Muscle of back (tissue), 11 donors: Measurements from ENCODE around the gene SETD1A. TPM values are rescaled to one million over a fixed set of nuclear protein-coding genes. Genes with fewer than 3 reads are reported as not detected.
"Not testable (repeated sequence)": the region's sequence is repeated elsewhere in the genome, so short reads cannot be mapped to it uniquely, and the experiment has no call there.

ENCODE experiments used
- DNase-seq, 3 donors: peaks; one replicate each; pipeline versions ENCODE4 v3.0.0 to v3.0.0-alpha.2; 2013
- polyA plus RNA-seq, 10 donors: library from polyadenylated mRNA; unstranded; fragments of 120-200 nt; gene quantifications; one replicate each; pipeline ENCODE4 v1.2.1, GENCODE V29; 2013; ENCODE audit not compliant: insufficient read length in 10 of 10

SETD1A gene
- polyA plus RNA-seq, 10 donors: 9.5 to 15.9 (median 11.3) TPM

DNA sequence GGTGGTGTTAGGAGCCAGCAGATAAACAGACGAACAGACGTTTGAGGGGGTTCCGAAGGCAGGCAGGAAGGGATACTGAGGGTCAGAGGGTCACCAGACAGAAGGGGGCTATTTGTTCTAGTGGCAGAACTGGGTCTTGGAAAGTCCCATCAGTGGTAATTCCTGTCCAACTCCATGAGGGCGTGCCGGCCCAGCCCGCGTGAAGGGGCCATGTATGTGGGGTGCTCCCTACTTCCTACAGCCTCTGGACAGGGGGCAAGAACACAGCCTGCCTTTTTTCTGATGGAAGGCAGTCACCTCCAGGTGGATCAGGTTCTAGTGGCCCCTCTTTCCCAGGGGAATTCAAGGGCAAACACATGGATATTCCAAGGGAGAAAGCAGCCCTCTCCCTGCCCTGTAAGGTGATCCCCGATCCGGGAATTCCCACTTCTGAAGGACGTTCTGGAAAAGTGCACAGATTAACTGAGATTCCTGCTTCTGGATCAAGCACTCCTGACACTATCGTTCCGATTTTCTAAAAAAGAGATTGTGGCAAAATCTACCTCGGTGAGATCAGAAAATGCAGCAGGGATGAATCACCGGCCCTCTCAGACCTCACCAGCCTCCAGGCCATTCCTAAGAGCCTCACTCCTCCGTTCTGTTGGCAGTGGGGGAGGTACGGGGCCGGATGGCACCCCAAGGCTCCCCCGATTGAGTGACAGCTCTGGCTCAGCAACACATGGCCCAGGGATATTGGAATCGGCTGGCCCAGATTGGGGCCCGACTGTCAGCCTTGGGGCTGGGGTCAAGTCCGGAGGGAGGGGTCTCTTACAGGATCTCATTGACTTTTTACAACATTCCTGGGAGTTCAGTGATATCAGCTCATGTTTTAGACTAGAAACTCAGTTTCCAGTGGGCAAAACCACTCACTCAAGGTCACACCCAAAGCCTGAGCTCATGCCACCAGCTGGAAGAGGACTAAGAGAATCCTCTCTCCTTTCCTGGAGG is 40.5 kb downstream of the SETD1A start:
- peak in 1 of 3 donors; percentile 53 for DNase-seq

DNA sequence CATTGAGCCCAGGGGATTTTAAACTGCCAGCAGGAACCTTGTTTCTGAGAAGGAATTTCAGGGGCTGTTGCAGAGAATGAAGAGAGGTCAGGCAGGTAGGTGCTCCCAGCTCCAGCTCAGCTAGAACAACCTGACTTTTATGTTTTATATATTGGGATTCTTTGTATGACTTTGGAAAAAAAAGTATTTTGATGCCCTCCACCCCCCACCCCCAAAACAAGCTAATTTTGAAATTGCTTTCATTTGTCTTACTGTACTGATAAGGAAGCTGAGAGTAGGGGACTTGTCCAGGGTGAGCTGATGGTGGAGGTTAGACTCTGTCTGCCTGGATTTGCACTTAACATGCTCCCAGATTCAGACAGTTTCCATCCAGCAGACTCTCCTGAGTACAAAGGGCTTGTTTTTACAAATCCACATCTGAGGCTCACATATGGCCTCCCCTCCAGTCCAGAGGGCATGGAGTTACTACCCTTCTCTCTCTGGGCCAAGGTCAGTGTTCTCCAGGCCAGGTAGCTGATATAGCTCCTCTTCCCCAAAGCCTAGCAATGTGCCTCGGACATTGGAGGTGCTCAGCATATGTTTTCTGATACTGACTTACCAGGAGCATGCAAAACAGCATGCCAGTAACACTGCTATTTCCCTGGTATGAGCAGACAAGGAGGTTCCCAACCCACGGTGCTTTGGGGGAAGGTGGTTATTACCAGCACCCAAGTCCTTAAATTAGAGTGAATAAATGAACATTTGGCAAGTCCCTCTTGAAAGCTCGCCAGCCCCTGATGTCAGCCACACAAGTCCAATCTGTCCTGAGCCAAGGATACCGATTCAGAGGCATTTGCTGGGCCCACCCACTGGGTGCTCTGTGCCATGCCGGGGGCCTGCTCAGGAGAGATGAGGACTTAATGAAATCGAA is 41.6 kb downstream of the SETD1A start:
- DNase-seq: no peak

DNA sequence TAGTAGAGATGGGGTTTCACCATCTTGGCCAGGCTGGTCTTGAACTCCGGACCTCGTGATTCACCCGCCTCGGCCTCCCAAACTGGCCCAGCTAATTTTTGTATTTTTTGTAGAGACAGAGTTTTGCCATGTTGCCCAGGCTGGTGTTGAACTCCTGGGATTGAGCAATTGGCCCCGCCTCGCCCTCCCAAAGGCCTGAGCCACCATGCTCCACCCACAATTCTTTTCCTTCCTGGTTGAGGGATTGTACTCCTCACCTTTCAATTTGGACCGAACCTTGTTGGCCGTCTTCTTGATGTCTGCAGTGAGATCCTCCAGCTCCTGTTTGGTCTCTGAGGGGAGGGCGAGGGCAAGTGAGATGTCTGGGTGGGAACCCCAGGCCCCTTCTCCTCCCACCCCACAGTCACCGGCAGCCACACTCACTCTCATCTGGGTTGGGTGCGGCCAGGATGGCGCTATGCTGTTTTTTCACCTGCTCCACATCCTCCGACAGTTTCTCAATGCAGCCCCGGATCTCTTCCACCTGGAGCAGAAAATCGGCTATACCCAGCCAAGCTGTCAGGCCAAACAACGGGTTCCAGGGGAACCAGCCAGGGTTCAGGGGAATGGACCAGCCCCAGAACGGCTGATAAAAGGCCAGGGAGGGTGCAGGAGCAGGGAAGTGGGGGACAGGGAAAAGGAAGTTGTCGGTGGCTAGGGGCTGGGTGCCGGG is 43.3 kb downstream of the SETD1A start:
- no peak for DNase-seq

DNA sequence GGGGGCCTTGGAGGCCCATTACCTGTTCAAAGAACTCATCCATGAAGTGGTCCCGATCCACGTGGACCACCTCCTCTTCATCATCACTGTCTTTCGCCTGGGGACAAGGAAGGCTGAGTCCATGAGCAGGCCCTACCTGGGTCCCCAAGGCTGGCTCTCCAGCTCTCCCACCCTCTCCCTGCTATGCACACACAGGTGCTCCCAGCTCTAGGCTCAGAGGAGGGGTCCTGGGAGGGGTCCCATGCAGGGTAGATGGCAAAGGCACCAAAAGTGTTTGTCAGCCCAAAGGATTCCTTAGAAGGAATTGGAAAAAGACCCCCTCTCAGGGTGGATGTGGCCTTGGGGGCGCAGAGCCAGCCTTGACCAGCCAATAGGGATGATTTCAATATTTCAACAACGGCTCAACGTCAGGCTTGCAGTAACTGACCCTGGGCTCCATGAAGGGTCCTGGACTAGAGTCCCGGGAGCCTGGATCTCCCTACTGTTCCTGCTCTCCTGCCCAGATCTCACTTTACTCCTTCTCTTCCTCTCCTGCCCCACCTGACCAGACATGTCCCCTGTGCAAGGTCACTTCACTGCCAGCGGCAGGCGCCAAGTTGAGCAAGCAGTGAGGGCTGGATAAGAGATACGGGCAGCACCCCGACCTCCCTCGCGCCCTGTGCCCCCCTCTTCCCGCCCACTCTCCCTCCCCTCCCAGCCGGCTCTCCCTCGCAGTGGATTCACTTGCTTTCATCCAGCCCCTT is 44.1 kb downstream of the SETD1A start:
- DNase-seq: no peak

DNA sequence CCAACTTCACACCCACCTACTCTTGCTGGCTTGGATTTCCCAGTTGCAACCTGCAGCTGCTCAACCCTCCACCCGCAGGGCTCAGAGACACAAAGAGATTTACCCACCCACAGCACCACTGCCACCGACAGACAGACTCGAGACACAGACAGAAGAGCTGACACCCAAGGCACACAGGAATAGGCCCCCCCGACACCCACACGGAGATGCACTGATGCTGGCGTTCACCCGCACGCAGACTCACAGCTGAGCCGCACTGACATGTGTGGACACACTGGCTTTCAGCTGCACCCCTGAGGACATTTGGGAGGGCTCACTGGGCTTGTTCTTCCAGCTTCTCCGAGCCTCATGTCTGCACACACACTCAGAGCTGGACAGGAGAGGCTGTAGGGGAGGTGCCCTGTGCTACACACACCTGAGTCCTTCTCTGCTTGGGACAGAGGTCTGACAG is 44.7 kb downstream of the SETD1A start:
- no peak for DNase-seq

DNA sequence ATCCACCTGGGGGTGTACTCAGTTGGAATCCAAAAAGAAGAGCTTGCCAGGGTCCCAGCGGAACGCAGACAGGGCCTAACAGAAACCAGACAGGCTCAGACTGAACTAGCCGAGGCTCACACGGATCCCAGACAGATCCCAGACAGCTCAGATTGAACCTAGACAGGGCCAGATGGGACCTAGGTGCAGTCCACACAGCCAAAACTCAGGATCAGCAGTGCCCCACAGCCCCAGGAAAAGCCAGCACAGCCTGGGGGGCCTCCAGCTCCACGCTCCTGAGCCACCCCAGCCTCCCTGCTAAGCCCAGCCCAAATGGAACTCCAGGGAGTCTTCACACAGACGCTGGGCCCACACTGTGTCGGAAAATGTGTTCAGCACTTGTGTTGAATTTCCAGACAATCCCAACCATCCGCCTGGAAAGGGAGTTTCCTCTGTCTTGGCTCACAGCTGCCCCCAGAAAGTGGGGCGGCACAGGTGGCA is 45.3 kb downstream of the SETD1A start:
- DNase-seq: peak in 1 of 3 donors; percentile 67

DNA sequence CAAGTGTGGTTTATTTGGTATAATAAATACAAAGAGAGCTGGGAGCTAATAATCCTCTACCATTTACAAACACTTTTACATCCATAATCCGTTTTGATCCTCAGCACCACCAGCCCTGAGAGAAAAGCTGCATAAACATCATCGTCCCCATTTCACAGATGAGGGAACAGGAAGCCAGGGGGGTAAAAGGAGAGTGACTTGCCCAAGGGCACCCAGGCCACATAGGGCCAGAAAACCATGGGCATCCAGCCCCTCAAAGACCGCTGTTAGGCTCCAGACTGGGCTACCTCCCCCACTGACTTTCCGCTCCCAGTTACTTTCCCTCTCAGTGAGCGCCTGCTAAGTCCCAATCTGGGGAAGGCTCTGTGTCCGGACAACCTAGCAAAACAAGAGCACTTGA is 46.2 kb downstream of the SETD1A start:
- DNase-seq: no peak

DNA sequence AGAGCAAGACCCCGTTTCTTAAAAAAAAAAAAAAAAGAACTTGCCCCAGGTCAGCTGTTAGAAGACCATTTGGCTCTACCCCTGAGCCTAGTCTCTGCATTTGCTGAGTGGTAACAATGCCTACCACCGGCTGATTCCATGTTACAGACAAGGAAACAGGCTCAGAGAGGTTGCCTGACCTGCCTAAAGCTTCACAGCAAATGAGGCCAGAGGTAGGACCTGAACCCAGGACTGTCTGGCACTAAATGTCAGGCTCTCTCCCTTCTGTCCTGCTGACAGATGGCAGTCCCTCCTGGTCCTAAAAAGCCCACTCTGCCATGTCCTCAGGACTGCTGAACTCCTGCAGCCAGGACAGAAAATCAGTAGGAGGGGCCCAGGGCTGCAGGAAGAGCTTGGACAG is 47.1 kb downstream of the SETD1A start:
- no peak for DNase-seq

DNA sequence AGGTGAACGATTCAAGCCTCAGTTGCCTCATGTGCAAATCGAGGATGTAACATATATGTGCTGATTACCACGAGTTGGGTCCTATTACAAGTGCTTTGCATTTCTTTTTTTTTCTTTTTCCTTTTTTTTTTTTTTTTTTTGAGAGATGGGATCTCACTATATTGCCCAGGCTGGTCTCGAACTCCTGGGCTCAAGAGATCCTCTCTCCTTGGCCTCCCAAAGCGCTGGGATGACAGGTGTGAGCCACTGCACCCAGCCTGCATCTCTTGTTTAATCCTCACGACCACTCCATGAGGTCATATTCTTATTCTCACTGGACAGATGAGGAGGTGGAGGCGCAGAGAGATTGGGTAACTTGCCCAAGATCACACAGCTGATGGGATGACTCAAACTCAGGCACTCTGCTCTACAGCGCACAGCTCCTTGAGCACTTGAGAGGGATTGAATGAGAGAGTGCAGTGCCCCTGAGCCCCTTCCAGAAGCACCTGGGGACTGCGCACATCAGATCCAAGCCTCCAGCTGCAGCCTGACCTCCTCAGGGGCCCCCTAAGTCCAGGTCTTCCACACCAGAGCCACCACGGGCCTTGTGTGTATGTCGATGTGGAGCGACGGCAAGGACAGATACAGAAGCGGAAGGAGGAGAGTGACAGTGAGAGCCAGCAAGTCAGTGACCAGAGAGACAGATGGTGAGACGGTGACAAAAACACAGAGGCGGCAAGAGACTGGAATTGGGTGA is 48.0 kb downstream of the SETD1A start:
- no peak for DNase-seq

DNA sequence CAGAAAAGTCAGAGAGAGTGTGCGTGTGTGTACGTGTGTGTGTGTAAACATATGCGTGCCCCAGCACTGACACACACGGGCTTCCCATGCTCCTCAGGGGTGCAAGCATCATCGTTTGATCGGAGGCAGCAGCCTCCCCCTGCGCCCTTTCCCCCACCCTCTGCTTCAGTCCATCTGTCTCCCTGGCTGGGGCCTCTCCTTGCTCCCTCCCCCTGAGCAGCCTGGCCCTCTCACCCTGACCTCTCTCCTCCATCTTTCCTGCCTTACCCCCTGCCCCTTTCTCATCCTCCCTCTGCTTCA is 48.5 kb downstream of the SETD1A start:
- DNase-seq: no peak

DNA sequence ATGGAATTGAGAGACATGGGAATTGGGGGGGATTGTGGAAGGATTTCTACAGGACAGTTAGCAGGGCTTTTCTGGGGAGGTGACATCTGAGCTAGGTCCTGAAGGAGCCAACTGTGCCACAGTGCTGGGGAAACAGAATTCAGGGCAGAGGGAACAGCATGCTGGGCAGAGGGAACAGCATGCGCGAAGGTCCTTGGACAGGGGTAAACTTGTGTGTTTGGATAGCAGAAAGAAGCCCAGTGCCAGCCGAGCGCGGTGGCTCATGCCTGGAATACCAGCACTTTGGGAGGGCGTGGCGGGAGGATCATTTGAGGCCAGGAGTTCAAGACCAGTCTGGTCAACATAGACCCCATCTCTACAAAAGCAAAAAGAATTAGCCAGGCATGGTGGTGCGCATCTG is 49.0 kb downstream of the SETD1A start:
- no peak for DNase-seq

DNA sequence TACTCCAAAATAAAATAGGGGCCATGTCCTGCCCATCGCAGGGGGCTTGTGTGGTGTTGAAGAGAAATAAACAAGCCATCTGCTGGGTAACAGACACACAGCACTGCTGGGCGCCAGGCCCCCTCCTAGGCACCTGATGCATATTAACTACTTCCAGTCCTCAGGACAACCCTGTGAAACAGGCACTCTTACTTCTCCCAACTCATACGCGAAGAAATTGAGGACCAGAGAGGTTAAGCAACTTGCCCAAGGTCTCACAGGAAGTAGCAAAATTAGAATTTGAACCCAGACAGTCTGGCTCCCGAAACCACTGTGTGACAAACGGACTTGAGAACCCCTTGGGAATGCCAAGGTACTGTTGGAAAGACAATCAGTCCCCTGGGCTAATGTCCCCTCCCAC is 50.1 kb downstream of the SETD1A start:
- no peak for DNase-seq

DNA sequence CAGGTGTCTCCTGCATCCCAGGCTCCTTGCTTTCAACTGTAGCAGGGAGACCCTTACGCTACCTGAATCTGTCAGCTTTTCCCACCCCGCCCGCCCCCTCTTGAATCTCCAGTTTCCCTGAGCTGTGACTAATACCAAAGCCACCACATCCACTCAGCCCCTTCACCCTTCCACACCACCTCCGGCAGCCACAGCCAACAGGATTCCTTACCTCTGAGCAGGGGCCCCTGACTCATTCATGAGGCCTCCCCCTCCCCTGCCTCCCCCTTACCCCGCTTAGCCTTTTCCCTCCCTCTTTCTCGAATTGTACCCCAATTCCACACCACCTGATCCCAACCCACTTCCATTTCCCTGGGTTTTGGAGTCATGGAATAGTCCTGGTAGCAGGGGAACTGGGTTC is 50.6 kb downstream of the SETD1A start:
- DNase-seq: peak in 1 of 3 donors; percentile 56

DNA sequence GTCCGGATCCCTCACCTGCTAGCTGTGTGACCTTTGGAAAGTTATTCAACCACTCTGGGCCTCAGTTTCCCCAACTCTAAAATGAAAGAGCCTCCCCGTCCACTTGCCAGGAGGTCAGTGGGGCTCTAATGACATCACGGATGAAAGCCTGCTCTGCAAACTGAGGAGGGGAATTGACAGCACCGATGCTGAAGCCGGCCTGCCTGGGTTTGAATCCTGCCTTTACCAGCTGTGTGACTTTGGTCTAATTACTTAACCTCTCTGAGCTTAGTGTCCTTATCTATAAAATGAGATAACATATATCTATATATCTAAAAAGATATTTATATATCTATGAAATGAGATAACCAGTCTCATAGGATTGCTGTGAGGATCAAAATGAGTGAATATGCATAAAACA is 51.0 kb downstream of the SETD1A start:
- no peak for DNase-seq

DNA sequence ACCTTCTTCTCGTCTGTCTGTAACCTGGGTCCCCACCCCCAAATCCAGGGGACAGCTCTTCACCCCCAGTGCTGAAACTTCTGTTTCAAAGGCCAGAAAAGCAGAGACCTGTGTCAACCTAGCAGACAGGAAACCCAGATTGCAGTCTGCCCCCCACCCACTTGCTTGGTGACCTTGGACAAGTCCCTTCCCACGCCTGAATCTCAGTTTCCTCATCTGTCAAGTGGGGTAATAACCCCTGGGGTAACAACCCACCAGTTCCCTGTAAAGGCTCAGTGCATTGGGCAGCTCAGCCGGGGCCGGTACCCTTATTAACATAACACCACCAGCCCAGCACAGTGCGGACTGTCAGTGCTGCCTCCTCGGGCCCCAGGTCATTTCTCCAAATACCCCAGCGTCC is 51.6 kb downstream of the SETD1A start:
- no peak for DNase-seq

DNA sequence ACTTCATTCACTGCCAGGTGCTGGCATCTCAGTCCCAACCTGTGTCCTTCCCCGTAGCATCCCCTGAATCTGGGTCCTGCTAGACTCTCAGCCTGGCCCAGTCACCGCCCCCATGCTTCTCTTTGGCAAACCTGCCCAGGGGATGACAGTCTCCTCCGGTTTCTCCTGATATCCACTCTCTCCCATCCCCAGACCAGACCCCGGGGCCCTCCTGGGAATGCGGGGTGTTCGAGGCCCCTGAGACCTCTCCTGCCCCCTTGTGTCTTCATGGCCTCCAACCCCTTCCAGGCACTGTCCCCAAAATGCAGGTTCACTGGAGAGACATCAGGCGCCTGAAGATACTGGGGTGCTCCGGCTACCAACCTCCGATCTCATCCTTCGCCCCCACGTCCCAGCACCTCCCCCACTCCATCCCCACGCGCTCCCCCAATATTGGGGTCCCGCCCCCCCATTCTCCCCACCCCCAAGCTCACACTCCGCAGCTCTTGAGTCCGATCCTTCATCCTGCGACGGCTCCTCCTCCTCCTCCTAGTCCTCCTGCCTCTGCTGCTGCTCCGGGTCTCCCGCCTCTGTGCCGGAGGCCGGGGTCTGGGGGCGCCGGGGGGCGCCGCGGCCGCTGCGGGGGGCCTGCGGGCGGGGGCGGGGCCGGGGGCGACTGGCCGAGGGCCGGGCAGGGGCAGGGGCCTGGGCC is 52.5 kb downstream of the SETD1A start:
- DNase-seq: no peak

DNA sequence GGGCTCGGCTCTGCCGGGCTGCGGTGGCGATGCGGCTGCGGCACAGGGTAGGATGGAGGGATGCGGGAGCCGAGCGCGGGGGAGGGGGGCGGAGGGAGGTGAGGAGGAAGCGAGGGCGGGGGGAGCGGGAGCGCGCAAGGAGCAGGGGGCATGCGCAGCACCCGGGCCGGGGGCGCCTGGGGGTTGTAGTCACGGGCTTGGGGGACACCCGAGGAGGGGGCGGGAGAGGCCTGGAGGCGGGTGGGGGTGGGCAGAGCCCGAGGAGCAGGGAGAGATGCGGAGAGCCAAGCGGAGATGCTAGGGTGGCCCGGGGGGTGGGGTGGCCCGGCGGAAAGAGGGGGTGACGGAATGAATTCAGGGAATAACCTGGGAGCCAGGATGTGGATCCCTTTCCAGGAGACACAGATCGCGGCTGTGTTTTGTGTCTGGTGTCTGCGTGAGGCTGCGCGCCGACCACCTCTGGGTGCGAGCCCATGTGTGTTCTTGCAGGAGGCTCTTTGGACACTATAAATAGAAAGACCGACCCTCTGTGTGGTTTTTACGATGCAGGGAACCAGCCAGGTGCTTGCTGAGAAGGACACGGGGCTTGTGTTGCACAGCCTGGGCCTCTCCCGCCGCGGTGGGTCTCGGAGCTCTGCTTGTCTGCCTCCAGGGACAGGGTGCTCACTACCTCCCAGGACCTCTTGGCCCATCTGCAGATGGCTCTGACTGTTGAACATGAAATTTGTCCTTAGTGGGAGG is 53.2 kb downstream of the SETD1A start, which contains the start of gene STX1B:
STX1B (minus strand) TSS at position 54 of the 741 bp plus-strand sequence. CDS start 242 bp downstream, outside the sequence.
- DNase-seq: peak in 2 of 3 donors; percentile 64 to 77

DNA sequence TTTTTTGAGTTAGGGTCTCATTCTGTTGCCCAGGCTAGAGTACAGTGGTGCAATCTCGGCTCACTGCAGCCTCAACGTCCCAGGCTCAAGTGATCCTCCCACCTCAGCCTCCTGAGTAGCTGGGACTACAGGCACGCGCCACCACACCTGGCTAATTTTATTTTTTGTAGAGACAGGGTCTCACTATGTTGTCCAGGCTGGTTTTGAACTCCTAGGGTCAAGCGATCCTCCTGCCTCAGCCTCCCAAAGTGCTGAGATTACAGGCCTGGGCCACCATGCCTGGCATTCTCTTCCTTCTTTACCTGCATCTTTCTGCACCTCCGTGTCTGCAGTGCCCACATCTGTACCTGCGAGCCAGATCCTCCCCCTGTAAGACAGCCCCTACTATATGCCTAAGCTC is 54.3 kb downstream of the SETD1A start:
- DNase-seq: not testable (repeated sequence)

DNA sequence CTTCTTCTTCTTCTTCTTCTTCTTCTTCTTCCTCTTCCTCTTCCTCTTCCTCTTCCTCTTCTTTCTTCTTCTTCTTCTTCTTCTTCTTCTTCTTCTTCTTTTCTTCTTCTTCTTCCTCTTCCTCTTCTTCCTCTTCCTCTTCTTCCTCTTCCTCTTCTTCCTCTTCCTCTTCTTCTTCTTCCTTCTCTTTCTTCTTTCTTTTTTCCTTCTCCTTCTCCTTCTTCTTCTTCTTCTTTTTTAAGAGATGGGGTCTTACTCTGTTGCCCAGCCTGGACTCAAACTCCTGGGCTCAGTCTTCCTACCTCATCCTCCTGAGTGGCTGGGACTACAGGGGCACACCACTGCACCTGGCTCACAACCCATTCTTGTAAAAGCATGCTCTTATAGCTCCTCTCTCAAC is 55.7 kb downstream of the SETD1A start:
- not testable (repeated sequence) for DNase-seq
